ENCODE results near the gene ATXN1.
"Not testable (repeated sequence)": the region's sequence is repeated elsewhere in the genome, so short reads cannot be mapped to it uniquely, and the experiment has no call there.

ATXN1 gene

DNA sequence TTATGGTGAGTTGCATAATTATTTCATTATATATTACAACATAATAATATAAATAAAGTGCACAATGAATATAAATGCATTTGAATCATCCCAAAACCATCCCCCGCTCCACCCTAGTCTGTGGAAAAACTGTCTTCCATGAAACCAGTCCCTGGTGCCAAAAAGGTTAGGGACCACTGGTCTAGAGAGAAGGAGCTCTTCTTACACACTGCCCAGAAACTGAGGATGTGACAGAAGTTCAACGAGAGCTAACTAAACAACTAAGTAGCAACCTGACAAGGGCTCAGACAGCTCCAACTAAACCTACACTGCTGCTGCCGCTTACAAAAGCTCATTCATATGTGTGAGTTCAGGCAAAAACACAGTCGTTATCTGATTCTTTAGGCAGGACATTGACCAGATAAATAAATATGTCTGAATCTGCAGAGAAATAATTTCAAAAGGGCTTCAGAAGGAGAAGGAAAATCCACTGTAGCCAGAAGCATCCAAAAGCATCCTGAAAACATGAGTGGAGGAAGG is 125.9 kb downstream of the ATXN1 start:
- DNase-seq: no peak

GRCh38 chr6:16634855-16635254 is 126.4 kb downstream of the ATXN1 start:
- no peak for DNase-seq

DNA sequence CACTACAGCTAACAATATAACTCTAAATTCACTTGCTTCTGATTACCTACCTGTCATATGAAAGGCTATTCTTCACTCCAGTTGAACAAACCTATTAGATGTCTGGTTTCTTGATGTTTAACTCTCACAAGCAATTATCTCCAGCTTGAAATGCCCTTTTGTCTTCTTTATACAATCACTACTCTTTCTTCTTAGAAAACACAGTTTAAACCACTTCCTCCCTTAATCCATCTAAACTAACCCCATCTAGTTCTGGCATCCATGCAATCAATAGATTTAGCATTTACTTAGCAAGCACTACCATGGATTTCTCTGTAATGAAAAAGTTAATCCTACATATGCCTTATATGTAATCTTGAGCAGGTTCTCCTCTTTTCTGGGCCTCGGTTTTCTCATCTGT is 127.3 kb downstream of the ATXN1 start:
- no peak for DNase-seq

DNA sequence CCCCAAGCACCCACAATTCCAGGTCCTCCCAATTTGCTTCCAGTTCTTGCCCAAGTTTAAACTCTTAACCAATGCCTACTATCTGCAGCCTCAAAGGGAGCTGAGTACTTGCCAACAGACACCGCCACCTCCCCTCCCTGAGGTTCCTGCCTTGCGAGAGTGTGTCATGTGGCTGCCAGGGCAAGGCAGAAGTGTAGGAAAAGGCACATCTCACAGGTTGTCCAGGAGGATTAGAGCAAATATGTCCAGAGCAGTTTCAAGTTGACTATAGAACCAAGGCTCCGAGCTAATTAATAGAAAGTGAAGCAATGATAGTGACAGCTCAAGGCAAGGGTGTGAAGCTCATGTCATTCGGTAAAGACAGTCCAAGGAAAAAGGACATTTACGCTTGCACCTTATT is 127.8 kb downstream of the ATXN1 start:
- no peak for DNase-seq

- DNase-seq: no peak
Measured at GRCh38 chr6:16632101-16632500, 129.2 kb downstream of the ATXN1 start.

DNA sequence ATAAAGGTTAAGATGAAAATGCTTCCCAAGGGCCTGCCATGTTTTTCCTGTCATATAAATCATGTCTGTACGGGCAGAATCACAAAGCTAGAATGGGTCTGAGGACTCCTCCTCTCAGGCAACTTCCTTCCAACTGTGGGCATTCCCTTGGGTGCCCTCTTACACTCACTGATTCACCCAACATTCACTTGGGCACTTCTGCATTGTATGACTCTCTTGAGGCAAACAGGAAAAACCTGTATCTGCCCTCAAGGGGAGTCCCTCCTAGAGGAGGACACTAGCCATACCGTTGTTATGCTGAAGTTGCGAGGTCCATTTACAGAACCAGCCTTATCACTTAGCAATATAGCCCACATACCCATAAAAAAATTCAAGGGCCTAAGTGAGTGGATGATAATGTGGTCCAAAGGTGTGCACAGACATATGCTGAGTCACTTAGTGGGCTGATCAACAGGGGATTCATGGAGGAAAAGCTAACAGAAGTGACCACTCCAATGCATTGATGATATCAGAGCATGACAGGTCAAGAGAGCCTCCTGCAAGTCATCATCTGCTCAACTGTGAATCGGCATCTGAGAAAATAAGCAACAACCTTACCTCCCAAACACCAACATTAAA is 131.1 kb downstream of the ATXN1 start:
- DNase-seq: no peak

DNA sequence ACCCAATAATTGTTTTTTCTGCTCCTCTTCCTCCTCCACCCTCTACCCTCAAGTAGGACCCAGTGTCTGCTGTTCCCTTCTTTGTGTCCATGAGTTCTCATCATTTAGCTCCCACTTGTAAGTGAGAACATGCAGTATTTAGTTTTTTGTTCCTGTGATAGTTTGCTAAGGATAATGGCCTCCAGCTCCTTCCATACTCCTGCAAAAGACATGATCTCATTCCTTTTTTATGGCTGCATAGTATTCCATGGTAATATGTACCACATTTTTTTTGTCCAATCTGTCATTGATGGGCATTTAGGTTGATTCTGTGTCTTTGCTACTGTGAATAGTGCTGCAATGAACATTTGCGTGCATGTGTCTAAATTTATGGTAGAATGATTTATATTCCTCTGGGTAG is 132.7 kb downstream of the ATXN1 start:
- not testable (repeated sequence) for DNase-seq

DNA sequence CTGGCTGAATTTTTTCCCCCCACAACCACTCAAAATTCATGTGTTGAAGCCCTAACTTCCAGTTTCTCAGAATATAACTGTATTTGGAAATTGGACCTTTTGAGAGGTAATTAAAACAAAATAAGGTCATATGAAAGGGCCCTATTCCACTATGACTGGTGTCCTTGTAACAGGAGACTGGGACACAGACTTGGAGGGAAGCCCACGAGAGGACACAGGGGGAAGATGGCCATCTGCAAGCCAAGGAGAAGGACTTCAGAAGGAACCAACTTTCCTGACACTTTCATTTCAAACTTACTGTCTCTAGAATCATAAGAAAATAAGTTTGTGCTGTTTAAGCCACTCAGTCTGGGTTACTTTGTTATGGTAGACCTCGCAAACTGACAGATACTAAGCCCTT is 134.6 kb downstream of the ATXN1 start:
- no peak for DNase-seq

GRCh38 chr6:16625291-16626265 is 135.7 kb downstream of the ATXN1 start:
- no peak for DNase-seq

DNA sequence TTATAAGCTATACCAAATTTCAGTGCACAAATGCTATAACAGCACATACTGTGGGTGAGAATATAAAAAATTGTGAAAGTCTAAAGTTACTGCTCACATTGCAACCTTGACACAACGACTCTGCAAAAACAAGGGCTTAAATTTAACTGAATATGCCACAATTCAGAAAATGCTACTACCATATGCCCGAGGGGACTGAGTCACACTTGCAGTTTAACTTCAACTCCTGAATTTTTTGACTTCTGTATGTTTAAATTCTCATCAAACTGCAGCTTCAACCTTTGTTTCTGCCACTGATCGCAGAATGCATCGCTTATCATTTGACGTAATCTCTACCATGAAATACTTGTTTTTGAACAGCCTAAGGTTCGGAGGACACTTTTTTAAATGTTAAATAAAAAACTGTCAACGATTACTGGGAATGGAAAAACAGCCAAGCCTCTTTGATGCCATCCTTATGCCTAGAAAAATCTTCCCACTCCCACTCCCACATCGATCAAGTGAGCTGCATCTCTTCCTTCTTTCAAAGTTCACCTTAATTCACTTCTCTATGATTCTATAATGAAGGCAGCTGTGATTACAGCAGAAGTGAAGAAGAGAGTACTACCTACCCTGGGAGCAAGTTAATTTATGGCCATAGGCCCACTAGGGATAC is 136.5 kb downstream of the ATXN1 start:
- no peak for DNase-seq

DNA sequence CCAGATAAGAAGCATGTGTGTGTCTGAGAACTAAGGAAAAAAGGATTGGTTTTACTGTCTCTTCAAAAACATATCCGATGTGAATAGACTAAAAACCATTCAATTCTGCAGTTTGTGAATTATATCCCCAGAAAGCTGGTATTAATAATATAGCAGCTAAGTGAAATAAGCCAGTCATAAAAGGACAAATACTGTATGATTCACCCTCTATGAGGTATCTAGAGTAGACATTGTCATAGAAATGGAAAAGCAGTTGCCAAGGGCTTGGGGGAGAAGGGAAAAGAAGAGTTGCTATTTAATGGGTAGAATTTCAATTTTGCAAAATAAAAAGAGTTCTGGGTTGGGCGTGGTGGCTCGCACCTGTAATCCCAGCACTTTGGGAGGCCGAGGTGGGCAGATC is 137.5 kb downstream of the ATXN1 start:
- no peak for DNase-seq

- DNase-seq: no peak
Measured at GRCh38 chr6:16623029-16623653, 138.1 kb downstream of the ATXN1 start.

GRCh38 chr6:16622193-16622592 is 139.1 kb downstream of the ATXN1 start:
- no peak for DNase-seq

GRCh38 chr6:16621002-16621401 is 140.3 kb downstream of the ATXN1 start:
- no peak for DNase-seq

DNA sequence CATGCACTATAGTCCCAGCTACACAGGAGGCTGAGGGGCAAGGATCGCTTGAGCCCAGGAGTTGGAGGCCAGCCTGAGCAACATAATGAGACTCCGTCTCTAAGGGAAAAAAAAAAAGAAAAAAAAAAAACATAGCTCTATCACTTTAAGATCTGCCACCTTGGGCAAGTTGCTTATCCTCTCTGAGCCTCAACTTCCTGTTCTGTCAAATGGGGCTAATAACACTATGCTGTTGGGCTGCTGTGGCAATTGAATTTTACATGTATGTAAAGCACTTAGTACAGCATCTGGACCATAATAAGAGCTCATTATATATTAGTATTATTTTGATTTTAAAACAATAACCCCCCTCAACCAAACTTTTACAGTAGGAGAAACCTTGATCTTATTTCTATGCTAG is 141.5 kb downstream of the ATXN1 start:
- no peak for DNase-seq

DNA sequence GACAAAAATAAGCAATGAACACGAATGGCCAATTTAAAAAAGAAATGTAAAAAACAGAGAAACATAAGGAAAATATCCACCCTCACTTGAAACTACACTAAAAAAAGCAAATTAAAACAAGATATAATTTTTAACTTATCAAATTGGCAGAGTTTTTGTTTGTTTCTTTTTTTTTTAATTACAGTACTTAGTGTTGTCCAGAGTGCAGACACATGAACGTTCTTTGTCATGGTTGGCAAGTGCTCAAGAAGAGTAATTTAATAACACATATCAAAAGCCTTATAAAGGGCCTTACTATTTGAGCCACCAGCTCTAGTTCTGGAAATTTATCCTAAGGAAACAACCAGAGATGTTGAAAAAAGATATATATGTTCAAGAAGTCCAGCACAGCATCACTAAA is 142.3 kb downstream of the ATXN1 start:
- no peak for DNase-seq

GRCh38 chr6:16615215-16615614 is 146.0 kb downstream of the ATXN1 start:
- DNase-seq: not testable (repeated sequence)

- not testable (repeated sequence) for DNase-seq
Measured at GRCh38 chr6:16614143-16614542, 147.1 kb downstream of the ATXN1 start.

DNA sequence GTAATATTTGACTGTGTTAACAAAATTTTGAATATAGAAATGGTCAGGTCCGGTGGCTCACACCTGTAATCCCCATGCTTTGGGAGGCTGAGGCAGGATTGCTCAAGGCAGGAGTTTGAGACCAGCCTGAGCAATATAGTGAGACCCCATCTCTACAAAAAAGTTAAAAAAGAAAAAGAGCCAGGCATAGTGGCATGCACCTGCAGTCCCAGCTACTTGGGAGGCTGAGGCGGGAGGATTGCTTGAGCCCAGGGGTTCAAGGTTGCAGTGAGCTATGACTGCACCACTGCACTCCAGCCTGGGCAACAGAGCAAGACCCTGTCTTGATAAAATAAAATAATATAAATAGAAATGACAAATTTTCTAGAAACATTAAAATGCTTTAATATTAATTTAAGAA is 147.8 kb downstream of the ATXN1 start:
- DNase-seq: not testable (repeated sequence)

DNA sequence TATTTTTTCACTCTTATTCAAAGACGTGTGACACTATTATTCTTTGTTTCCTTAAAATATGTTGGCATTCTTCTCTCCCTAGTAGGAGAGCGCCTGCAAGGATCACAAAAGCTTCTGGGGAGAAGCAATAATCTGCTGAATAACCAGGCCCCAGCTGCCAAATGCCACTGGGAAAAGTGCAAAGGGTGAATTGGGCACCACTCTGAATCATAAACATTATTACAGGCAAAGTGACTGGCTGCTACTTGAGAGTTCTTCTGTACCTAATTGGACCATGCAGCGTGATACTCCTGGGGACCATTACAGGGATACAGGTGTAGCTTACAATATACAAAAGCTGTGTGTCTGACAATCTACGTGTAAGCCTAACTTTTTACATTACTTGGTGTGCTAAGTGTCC is 152.8 kb downstream of the ATXN1 start:
- DNase-seq: no peak

- DNase-seq: peak; percentile 72
Measured at GRCh38 chr6:16602035-16602434, 159.2 kb downstream of the ATXN1 start.

GRCh38 chr6:16600701-16601100 is 160.6 kb downstream of the ATXN1 start:
- DNase-seq: no peak

- no peak for DNase-seq
Measured at GRCh38 chr6:16600026-16600425, 161.2 kb downstream of the ATXN1 start.
